Right lobe of liver (tissue), 4 donors: ENCODE measurements around the gene PRM1.
"Not testable (repeated sequence)": the region's sequence is repeated elsewhere in the genome, so short reads cannot be mapped to it uniquely, and the experiment has no call there.

Experiments
- POLR2A ChIP-seq: fragments of 450-650 bp; IDR thresholded peaks from one replicate; pipeline ENCODE4 v1.6.1; 2017; ENCODE audit warnings: antibody characterized with exemption, mild to moderate bottlenecking
- TF ChIP-seq, protein P1 (sequence below), 4 donors: fragments of 200-600 bp in 3 of 4; fragments of 450-650 bp in 1 of 4; IDR thresholded peaks; one replicate each; pipeline versions ENCODE4 v1.5.1 to v1.8.0; 2016 to 2022; ENCODE audit warnings: antibody characterized with exemption in 4 of 4, mild to moderate bottlenecking in 2 of 4
- donor health status: DM: no; HTN: no; CAD: no.
- donor health status: DM: no; HTN: no; CAD: no.
- donor health status: DM: no; HTN: yes; CAD: no.

DNA sequence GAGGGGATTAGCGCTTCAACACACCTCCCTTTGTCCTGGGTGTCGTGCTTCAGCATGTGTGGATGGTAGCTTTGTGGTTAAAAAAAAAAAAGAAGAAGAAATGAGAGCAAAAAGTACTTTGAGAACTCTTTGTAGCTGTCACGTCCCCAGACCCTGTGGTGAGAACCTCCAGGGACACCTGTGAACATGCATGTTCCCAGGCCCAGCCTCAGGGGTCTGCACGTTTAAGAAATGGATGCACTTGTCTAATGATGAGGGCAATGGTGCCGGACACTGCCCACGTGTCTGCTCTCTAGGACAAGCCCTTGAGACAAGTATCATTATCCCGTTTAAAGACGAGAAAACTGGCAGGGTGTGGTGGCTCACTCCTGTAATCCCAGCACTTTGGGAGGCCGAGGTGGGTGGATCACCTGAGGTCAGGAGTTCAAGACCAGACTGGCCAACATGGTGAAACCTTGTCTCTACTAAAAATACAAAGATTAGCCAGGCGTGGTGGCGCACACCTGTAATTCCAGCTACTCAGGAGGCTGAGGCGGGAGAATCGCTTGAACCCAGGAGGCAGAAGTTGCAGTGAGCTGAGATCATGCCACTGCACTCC lies 17.9 kb upstream of the PRM1 start:
- TF ChIP-seq, protein P1, sequence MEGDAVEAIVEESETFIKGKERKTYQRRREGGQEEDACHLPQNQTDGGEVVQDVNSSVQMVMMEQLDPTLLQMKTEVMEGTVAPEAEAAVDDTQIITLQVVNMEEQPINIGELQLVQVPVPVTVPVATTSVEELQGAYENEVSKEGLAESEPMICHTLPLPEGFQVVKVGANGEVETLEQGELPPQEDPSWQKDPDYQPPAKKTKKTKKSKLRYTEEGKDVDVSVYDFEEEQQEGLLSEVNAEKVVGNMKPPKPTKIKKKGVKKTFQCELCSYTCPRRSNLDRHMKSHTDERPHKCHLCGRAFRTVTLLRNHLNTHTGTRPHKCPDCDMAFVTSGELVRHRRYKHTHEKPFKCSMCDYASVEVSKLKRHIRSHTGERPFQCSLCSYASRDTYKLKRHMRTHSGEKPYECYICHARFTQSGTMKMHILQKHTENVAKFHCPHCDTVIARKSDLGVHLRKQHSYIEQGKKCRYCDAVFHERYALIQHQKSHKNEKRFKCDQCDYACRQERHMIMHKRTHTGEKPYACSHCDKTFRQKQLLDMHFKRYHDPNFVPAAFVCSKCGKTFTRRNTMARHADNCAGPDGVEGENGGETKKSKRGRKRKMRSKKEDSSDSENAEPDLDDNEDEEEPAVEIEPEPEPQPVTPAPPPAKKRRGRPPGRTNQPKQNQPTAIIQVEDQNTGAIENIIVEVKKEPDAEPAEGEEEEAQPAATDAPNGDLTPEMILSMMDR (IDR thresholded peaks at IDR 0.05) = not testable (repeated sequence)
- not testable (repeated sequence) for TF ChIP-seq POLR2A
